ENCODE measurements around the gene CEACAM16. TPM values are rescaled to one million over a fixed set of nuclear protein-coding genes. Genes with fewer than 3 reads are reported as not detected.
"Not testable (repeated sequence)": the region's sequence is repeated elsewhere in the genome, so short reads cannot be mapped to it uniquely, and the experiment has no call there.

CEACAM16 gene, protein sequence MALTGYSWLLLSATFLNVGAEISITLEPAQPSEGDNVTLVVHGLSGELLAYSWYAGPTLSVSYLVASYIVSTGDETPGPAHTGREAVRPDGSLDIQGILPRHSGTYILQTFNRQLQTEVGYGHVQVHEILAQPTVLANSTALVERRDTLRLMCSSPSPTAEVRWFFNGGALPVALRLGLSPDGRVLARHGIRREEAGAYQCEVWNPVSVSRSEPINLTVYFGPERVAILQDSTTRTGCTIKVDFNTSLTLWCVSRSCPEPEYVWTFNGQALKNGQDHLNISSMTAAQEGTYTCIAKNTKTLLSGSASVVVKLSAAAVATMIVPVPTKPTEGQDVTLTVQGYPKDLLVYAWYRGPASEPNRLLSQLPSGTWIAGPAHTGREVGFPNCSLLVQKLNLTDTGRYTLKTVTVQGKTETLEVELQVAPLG
- not detected for polyA plus RNA-seq (ENCODE audit: insufficient read length)
- long read RNA-seq, donor 1, result 0 reads
- long read RNA-seq, donor 2, result 0 reads
- long read RNA-seq, donor 3, result 0 reads
- long read RNA-seq, donor 4, result 0 reads
- long read RNA-seq, donor 5, result 0 reads
- long read RNA-seq, donor 6, result 0 reads
- long read RNA-seq, donor 7, result 0 reads
- long read RNA-seq, donor 8, result 0 reads

DNA sequence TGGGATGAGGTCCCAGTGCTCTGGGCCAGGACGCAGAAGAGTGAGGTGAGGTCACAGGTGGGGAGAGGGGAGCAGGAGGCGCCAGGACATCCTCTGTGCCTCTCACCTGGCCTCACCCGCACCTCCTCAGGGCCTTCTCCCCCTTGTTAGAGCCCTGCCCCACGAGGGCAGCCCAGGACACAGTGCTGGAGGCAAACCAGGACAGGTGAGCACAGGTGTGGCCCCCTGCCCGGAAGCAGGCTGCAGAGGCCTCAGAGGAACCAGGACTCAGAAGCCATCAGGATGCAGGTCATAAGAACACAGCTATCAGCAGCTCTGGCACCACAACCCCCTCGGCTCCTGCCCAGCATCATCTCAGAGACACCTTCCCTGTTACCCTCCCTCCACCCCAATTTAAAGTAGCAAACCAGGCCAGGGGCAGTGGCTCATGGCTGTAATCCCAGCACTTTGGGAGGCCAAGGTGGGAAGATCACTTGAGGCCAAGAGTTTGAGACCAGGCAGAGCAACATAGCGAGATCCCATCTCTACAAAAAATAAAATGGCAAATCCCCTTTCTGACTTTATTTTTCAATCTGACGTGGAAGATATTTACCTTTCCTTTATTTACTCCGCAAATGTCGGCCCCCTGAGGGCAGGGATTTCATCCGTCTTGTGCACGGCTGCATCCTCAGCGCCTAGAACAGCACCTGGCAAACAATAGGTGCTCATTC, at the start of gene CEACAM16:
Gene CEACAM16, plus strand, starts transcription at position 660 of the 710 bp plus-strand sequence. CDS start 2,306 bp downstream, outside the sequence.
- DNase-seq, result no peak

DNA sequence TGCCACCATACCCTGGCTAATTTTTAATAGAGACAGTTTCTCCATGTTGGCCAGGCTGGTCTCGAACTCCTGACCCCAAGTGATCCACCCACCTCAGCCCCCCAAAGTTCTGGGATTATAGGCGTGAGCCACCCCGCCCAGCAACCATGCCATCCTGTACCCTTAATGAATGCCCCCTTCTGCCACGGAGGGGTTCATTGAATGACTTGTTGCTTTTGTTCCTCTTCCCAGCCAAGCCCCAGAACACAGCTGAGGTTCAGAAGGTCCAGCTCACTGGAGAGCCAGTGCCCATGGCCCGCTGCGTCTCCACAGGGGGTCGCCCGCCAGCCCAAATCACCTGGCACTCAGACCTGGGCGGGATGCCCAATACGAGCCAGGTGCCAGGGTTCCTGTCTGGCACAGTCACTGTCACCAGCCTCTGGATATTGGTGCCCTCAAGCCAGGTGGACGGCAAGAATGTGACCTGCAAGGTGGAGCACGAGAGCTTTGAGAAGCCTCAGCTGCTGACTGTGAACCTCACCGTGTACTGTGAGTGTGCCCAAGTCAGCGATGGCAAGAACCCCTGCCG, 49.3 kb upstream of the CEACAM16 start:
- DNase-seq, result no peak

DNA sequence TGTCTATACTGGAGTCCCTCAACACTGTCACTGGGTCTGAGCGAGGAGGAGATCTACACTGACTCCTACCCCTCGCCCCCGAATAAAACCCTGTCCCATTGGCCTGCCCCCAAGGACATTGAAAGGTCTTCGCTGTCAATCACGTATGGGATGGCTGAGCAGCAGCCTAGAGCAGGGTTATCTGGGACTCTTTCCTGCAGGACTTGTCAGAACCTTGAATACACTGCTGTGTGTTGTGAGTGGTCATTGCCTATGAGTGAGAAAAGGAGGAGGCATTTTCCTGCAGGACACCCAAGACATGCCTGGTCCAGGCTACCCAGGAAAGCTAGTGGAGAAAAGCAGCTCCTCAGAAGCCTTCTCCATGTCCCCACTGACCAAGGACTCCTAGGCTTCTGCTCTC, 45.6 kb upstream of the CEACAM16 start:
- no peak for DNase-seq

DNA sequence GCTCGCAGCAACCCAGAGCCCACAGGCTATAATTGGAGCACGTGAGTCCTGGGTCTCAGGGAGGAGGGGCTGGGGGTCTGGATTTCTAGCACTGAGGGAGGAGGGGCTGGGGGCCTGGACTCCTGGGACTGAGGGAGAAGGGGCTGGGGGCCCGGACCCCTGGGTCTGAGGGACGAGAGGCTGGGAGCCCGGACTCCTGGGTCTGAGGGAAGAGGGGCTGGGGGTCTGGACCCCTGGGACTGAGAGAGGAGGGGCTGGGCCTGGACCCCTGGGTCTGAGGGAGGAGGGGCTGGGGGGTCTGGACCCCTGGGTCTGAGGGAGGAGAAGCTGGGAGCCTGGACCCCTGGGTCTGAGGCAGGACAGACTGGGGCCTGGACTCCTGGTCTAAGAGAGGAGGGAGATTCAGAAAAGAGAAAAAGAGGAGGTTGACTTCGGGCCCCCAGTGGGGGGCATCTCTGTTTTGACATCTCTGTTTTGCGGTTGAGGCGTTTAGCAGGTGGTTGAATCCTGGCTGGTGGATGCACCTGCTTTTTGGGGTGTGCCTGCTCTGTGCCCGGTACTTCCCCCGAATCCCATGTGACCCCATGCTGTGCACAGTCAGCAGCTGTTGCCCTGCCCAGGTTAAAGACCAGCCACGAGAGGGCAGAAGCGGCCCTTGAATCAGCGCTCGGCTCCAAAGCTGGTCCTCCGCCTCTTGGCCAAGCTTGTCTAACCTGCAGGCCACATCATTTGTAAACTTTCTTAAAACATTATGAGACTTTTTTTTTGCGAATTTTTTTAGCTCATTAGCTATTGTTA, 44.8 kb upstream of the CEACAM16 start:
- DNase-seq, result no peak

DNA sequence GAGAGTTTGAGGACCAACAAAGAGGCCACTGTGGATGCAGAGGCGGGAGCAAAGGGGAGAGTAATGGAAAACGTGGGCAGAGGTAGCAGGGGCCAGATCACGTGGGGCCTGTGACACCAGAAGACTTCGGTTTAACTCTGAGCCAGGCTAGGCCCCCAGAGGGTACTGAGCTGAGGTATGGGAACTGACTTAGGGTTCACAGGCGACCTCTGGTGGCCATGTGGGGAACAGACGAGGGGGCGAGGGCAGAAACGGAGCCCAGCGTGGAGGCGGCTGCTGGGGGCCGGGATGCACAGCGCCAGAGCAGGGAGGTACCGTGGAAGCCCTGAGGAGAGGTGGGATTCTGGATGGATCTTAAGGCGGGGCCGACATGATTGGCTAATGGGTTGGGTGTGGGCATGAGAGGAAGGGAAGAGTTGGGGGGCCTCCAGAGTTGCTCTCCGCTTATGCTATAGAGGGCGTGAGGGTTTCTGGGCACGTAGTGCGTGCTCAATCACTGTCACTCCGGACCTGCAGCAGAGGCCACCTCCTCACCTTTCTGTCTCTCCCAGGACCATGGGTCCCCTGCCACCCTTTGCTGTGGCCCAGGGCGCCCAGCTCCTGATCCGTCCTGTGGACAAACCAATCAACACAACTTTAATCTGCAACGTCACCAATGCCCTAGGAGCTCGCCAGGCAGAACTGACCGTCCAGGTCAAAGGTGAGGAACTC, 41.6 kb upstream of the CEACAM16 start:
- peak; percentile 50 for DNase-seq

DNA sequence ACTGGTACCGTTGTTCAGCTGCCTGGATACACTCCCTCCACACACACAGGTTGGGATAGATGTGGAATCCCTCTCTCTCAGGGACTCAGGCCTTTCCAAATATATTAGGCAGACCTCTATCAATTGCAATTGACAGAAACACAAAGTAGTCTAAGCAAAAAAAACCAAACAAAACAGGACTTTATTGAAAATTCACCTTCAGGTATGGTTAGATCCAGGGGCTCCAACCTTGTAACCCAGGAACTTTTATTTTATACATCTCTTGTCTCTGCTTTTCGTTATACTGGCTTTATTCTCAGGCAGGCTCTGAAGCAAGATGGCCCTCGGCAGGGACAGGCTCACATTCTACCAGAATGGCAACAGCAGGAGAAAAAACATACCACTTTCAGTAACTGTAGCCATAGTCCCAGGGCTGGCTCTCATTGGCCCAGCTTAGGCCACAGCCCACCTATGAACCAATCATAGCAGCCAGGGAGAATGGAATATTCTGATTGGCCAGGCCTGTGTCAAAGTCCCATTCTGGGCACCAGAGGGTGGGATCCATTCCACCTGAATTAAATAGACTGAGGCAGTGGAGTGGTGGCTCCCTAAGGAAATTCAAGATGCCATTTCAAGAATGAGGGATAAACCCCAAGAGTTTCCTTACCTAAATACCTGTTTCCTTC, 40.8 kb upstream of the CEACAM16 start:
- DNase-seq, result no peak

DNA sequence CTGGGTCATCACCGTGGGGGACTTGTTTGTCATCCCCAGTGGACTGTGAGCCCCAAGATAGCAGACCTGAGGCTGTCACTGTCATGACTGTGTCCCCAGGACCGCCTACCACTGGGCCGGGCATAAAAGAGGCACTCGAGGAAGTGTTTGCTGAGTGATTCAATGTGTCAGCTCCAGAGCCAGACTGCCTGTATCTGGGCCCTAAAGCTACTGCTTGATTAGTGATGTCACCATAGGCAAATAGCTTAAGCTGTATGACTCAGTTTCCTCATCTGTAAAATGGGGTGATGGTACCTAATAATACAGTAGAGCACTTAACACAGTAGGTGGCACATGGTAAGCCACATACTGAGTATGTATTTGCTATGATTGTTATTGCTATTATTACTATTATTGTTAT, 38.9 kb upstream of the CEACAM16 start:
- DNase-seq, result no peak

DNA sequence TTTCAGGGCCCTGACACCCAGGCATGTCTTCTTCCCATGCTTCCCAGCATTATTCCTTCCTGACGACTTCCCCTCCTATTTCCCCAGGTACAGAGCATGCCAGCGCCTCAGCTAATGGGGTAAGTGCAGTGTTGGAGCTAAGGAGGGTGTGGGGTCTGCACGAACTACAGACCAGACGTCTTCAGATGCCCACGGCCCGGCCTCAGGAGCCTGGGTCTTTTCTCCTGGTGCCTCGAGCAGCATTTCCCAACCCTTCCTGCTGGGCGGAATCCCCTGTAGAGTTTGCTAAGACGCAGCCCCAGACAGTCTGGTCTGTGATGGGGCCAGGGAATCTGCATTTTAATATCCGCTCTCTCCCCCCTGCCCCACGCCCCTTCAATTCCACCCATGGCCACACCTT, 37.7 kb upstream of the CEACAM16 start:
- no peak for DNase-seq

DNA sequence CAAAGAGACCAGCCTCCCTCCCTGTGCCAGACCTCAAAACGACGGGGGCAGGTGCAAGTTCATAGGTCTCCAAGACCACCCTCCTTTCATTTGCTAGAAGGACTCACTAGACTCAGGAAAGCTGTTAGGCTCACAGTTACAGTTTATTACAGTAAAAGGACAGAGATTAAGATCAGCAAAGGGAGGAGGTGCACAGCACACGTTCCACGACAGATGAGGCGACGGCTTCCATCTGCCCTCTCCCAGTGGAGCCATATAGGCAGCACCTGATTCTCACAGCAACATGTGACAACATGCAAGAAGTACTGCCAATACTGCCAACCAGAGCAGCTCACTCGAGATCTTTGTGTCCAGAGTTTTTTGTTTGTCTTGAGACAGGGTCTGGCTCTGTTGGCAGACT, 37.0 kb upstream of the CEACAM16 start:
- DNase-seq, result no peak

DNA sequence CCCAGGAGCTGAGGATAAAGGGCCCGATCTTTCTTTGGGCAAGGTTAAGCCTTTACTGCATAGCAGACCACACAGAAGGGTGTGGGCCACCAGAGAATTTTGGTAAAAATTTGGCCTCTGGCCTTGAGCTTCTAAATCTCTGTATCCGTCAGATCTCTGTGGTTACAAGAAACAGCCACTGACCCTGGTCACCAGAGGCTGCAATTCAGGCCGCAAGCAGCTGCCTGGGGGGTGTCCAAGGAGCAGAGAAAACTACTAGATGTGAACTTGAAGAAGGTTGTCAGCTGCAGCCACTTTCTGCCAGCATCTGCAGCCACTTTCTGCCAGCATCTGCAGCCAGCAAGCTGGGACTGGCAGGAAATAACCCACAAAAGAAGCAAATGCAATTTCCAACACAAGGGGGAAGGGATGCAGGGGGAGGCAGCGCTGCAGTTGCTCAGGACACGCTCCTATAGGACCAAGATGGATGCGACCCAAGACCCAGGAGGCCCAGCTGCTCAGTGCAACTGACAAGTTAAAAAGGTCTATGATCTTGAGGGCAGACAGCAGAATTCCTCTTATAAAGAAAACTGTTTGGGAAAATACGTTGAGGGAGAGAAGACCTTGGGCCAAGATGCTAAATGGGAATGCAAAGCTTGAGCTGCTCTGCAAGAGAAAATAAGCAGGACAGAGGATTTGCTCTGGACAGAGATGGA, 36.1 kb upstream of the CEACAM16 start:
- DNase-seq, result no peak

DNA sequence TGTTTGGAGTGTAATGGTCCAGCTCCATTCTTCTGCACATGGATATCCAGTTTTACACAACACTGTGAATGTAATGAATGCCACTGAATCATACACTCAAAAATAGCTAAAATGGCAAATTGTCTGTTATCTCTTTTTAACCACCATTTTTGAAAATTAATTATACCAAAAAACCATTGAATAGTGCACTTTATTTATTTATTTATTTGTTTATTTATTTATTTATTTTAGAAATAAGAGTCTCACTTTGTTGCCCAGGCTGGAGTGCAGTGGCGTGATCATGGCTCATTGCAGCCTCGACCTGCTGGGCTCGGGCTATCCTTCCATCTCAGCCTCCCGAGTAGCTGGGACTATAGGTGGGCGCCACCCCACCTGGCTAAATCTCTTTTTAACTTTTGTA, 35.0 kb upstream of the CEACAM16 start:
- DNase-seq, result no peak

DNA sequence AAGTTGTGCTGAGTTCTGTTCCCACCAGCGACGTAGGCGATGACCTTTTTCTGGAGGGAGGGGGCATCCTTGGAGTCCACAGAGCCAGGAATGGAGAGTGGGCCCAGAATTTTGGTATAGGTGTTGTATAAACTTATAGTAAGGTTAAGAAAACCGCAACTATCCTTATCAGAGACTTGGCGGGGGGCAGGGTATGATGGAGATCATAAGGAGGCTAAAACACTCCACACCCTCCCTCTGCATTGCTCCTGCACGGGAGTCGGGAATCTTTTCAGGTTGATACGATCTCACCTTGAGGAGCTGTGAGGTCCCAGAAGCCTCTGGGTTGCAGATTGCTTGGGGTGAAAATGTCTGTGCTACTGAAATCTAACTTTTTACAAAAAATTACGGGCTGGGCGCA, 34.0 kb upstream of the CEACAM16 start:
- no peak for DNase-seq

DNA sequence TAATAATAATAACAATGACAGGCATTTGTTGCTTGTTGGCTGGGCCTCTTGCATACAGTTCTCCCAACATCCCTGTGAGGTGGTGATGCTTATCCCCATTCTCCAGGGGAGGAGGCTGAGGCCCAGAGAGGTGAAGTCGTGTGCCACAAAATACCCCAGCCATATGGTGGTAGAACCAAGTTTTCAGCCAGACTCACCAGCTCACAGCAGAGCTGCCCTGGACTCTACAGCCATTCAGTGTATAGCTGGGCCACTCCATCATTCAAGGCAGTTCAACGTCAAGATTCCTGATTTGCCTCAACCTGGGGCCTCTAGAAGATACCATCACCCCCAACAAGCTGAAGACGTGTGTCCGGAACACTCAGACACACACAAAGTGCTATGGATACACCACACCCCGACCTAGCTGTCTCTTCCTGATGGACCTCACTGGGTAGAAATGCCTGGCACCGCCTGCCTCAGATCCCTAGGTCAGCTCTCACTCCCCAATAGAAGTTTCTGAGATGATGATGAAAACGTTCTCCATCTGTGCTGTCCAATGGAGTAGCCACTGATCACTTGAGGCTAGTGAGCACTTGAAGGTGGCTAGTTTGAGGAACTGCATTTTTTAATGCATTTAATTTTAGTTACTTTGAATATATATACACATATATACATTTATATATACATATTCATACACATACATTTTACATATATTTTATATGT, 31.9 kb upstream of the CEACAM16 start:
- no peak for DNase-seq

DNA sequence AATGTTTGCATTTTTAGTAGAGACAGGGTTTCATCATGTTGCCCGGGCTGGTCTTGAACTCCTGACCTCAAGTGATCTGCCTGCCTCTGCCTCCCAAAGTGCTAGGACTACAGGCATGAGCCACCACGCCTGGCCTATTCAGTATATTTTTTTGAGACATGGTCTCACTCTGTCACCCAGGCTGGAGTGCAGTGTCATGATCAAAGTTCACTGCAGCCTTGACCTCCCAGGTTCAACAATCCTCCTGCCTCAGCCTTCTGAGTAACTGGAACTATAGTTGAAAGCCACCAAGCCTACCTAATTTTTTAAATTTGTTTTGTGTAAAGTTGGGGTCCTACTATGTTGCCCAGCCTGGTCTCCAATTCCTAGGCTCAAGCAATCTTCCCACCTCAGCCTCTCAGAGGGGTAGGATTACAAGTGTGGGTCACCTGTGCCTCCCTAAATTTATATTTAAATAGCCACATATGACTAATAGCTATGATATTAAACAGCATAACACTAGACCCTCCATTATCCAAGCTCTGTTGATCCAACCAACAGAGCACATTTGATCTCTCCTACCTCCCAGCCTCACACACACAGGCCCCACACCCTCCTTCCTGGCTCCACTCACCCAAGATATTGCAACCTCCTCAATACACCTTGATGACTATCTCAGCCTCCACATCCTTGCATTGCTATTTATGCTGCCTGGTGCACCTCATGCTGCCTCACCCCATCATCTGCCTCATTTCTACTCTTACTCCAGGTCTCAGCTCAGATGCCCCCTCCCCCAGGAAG, 29.8 kb upstream of the CEACAM16 start:
- DNase-seq, result no peak

DNA sequence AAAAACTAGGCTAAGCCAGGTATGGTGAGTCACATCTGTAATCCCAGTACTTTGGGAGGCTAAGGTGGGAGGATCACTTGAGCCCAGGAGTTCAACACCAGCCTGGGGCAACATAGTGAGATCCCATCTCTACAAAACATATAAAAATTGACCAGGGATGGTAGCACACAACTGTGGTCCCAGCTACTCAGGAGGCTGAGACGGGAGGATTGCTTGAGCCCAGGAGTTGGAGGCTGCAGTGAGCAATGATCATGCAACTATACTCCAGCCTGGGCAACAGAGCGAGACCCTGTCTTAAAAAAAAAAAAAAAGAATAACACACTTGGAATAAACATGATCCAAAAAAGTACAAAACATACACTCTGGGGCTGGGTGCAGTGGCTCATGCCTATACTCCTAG, 28.9 kb upstream of the CEACAM16 start:
- not testable (repeated sequence) for DNase-seq

DNA sequence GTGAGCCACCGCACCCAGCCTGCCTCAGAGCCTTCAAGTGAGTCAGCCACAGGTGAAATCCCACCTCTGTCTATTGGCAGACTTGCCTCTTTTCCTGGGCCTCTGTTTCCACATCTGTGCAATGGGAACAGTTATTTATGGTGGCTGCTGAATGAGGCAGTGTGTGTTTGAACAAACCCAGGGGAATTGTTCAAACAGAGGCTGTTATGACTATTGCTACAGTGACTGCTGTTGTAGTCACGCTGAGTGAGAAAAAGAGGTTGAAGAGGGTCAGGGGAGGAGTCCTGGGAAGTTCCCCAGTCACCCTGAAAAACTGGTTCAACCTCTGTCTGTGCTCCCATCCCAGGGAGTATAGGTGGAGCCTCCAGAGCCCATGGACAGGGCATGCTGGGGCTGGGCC, 27.6 kb upstream of the CEACAM16 start, which contains the start of gene CEACAM19:
Gene CEACAM19, plus strand, starts transcription at position 83 of the 400 bp plus-strand sequence. CDS start 450 bp downstream, outside the sequence.
- DNase-seq, result no peak

DNA sequence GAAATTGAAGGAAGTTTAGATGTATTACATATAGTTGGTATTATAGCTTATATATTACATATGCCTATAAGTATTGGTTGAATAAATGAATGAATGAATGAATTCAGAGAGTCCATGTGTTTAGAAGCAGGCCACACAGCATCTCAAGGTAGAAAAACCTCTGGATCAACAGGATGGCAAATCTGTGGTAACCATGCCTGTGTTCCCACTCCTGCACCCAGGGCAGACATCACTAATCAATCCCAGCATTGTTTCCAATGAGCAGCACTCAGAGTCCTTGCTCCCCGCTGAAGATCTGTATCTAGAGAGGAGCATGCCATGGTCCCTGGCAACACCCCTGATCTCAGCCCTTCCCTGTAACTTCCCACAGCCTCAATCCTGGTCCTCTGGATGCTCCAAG, 26.7 kb upstream of the CEACAM16 start:
- DNase-seq, result no peak

DNA sequence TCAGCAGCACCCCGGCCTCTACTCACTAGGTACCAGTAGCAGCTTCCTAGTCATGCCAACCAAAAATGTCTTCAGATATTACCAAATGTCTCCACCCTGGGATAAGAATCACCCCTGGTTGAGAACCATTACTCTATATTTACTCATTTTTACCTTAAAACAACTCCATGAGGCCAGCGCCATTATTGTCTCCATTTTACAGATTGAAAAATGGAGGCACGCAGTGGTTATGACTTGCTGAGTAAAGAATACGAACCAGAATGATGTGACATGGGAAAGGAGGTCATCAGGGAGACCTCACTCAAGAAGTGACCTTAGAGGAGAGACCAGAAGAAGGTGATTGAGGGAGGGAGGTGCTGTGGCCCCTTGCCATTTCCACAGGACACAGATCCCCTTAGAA, 25.4 kb upstream of the CEACAM16 start:
- DNase-seq, result no peak

Measured in left kidney (tissue), 8 donors.